ENCODE results near the gene FLYWCH1. TPM values are rescaled to one million over a fixed set of nuclear protein-coding genes. Genes with fewer than 3 reads are reported as not detected.

The FLYWCH1 gene
- total and polyA plus RNA-seq, 2 experiments from 2014 or later: 16.0 to 44.7 TPM

DNA sequence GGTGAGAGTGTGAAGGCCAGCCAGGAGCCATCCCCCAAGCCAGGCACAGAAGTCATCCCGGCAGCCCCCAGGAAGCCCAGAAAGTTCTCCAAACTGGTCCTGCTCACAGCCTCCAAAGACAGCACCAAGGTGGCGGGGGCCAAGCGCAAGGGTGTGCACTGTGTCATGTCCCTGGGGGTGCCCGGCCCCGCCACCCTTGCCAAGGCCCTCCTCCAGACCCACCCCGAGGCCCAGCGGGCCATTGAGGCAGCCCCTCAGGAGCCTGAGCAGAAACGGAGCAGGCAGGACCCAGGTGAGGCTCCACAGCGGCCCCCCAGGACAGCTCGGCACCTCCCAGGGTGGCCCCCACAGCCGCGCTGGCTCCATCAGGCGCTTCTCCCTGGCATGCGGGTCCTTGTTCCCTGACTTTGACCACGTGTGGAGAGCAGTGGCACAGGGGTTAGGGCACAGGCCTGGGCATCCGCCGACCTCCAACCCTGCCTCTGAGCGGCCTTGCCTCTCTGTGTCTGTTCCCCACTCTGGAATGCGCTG is 15.2 kb upstream of the FLYWCH1 start:
- no peak overlapping the region for H3K9ac ChIP-seq
- in situ Hi-C loops (cut with MboI): no loop called here
- no peaks in the 10 kb centered on the region for H4K20me1 ChIP-seq (ENCODE audit: insufficient read depth)
- H3K36me3 ChIP-seq (ENCODE audit: low read depth): no peaks in the 10 kb centered on the region
- H3K4me2 ChIP-seq (ENCODE audit: unreplicated experiment): no peak overlapping the region
- no peak overlapping the region for H2AFZ ChIP-seq
- no peaks in the 10 kb centered on the region for H3K9me2 ChIP-seq (ENCODE audit: insufficient read depth)
- H3K27ac ChIP-seq: no peak overlapping the region
- WGBS, 2 experiments (ENCODE audit: low coverage in 1 of 2, low lambda C conversion rate in 2 of 2, missing lambda C conversion rate in 2 of 2): 97 to 99% methylated on average over 11 to 19 of the region's 19 CpGs
- H3K27me3 ChIP-seq (replicated peaks; ENCODE audit: insufficient read depth): no peaks in the 10 kb centered on the region
- DNase-seq: no peak
- no peaks in the 10 kb centered on the region for H3F3A ChIP-seq (ENCODE audit: insufficient read depth)
- H3K4me1 ChIP-seq (ENCODE audit: insufficient read depth): peaks cover 5% of the 10 kb centered on the region
- H3K9me3 ChIP-seq (ENCODE audit: low read depth): no peaks in the 10 kb centered on the region
- H3K4me3 ChIP-seq: no peak overlapping the region
- TF ChIP-seq EZH2 (IDR thresholded peaks at IDR 0.05; ENCODE audit: insufficient read depth, poor library complexity, severe bottlenecking): no peak
- no peak for TF ChIP-seq EZH2phosphoT487 (IDR thresholded peaks at IDR 0.05; ENCODE audit: insufficient read depth, low read depth)
- peaks cover 19% of the 10 kb centered on the region for H3K79me2 ChIP-seq (ENCODE audit: insufficient read depth)

DNA sequence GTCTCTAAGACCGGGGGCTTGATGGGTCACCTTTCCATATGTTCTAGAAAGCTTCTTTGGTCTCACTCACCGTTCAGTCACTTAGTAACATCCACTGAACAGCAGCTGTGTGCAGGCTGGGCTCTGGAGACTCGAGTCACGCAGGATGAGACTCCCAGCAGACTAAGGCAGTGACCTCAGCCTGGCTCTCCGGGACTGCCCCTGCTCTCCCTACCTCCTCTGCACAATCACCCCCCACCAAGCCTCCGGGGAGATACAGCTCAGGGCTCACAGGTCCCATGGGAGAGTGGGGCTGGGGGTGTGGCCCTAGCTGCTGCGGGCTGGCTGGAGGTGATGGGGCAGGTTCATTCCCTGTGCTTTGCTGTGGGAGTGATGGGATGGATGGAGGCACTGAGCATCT is 14.6 kb upstream of the FLYWCH1 start:
- peaks cover 5% of the 10 kb centered on the region for H3K4me1 ChIP-seq (ENCODE audit: insufficient read depth)
- DNase-seq: peak; percentile 51

DNA sequence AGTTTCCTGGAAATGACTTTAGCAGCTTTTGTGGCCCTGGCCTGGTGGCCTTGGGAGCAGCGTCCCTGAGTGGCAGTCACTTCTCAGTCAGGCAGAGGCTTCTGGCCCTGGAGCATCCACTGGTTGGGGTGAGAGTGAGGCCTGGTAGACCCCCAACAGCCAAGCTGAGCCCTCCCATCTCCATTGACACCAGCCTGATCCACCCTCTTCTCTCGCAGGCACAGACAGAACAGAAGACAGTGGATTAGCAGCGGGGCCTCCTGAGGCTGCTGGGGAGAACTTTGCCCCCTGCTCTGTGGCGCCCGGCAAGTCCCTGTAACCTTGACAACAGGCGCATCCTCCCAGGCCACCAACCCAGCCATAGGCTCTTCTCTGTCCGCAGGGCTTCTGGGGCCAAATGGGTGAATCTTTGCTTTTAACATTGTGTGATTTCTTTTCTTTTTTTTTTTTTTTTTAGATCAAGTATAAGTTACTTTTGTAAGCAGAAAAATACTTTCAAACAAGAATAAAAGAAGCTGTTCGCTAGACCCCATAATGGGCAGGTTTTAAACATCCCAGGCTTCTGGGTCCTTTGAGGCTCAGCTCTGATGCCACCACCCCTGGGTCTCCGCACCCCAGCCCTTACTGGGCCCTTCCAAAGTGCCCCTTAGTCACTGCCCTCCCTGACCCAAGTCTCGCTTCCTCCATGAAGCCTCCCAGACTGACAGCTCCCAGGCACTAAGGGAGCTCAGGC is 12.7 kb upstream of the FLYWCH1 start:
- no peak for TF ChIP-seq EZH2phosphoT487 (IDR thresholded peaks at IDR 0.05; ENCODE audit: insufficient read depth, low read depth)
- TF ChIP-seq EZH2 (IDR thresholded peaks at IDR 0.05; ENCODE audit: insufficient read depth, poor library complexity, severe bottlenecking): no peak
- H3F3A ChIP-seq (ENCODE audit: insufficient read depth): peaks cover 9% of the 10 kb centered on the region
- no peak overlapping the region for H3K9ac ChIP-seq
- no peak overlapping the region for H2AFZ ChIP-seq
- no peaks in the 10 kb centered on the region for H4K20me1 ChIP-seq (ENCODE audit: insufficient read depth)
- DNase-seq: no peak
- no peaks in the 10 kb centered on the region for H3K36me3 ChIP-seq (ENCODE audit: low read depth)
- H3K79me2 ChIP-seq (ENCODE audit: insufficient read depth): 0 out of 2 replicates have a peak, but pooled peaks cover 2% of the 10 kb centered on the region
- H3K27me3 ChIP-seq (replicated peaks; ENCODE audit: insufficient read depth): no peaks in the 10 kb centered on the region
- H3K4me1 ChIP-seq (ENCODE audit: insufficient read depth): peaks cover 8% of the 10 kb centered on the region
- H3K9me2 ChIP-seq (ENCODE audit: insufficient read depth): no peaks in the 10 kb centered on the region
- no peaks in the 10 kb centered on the region for H3K9me3 ChIP-seq (ENCODE audit: low read depth)
- in situ Hi-C loops (cut with MboI): no loop called here
- H3K27ac ChIP-seq: no peak overlapping the region
- H3K4me3 ChIP-seq: no peak overlapping the region
- 90% methylated on average over 10 of the region's 10 CpGs for WGBS, 2 experiments (ENCODE audit: low coverage in 1 of 2, low lambda C conversion rate in 2 of 2, missing lambda C conversion rate in 2 of 2)
- no peak overlapping the region for H3K4me2 ChIP-seq (ENCODE audit: unreplicated experiment)

More for the DNA sequence above, 14.6 kb upstream of the FLYWCH1 start:
- H4K20me1 ChIP-seq (ENCODE audit: insufficient read depth): no peaks in the 10 kb centered on the region
- H3F3A ChIP-seq (ENCODE audit: insufficient read depth): no peaks in the 10 kb centered on the region
- H3K79me2 ChIP-seq (ENCODE audit: insufficient read depth): peaks cover 19% of the 10 kb centered on the region
- no peaks in the 10 kb centered on the region for H3K27me3 ChIP-seq (replicated peaks; ENCODE audit: insufficient read depth)
- H3K9me2 ChIP-seq (ENCODE audit: insufficient read depth): no peaks in the 10 kb centered on the region
- in situ Hi-C loops (cut with MboI): no loop called here
- H2AFZ ChIP-seq: no peak overlapping the region
- H3K4me2 ChIP-seq (ENCODE audit: unreplicated experiment): no peak overlapping the region
- TF ChIP-seq EZH2 (IDR thresholded peaks at IDR 0.05; ENCODE audit: insufficient read depth, poor library complexity, severe bottlenecking): no peak
- TF ChIP-seq EZH2phosphoT487 (IDR thresholded peaks at IDR 0.05; ENCODE audit: insufficient read depth, low read depth): no peak
- 48 to 55% methylated on average over 7 of the region's 7 CpGs for WGBS, 2 experiments (ENCODE audit: low coverage in 1 of 2, low lambda C conversion rate in 2 of 2, missing lambda C conversion rate in 2 of 2)
- no peak overlapping the region for H3K27ac ChIP-seq
- no peaks in the 10 kb centered on the region for H3K9me3 ChIP-seq (ENCODE audit: low read depth)
- no peaks in the 10 kb centered on the region for H3K36me3 ChIP-seq (ENCODE audit: low read depth)
- H3K9ac ChIP-seq: no peak overlapping the region
- no peak overlapping the region for H3K4me3 ChIP-seq

DNA sequence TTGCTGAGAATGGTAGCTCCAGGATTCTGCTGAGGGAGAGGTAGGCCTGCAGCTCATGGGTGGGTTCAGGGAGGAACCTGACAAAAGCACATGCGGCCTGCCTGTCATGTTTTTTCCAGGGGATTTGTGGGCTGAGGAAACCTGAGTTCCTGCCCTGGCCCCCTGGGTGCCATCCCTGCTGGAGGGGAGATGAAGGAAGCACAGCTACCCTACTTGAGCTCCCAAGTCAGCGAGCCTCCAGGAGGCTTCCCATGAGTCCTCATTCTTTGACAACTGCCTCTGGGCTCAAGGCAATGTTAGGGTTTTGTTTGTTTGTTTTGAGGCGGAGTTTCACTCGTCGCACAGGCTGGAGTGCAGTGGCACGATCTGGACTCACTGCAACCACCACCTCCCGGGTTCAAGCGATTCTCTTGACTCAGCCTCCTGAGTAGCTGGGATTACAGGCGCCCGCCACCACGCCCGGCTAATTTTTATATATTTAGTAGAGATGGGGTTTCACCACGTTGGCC is 12.1 kb upstream of the FLYWCH1 start:
- Histone ChIP-seq H3K4me3 (no peak overlapping the region), H3K9ac (no peak overlapping the region), H3K4me1 (ENCODE audit: insufficient read depth) (peaks cover 8% of the 10 kb centered on the region), H4K20me1 (ENCODE audit: insufficient read depth) (no peaks in the 10 kb centered on the region), H3K36me3 (ENCODE audit: low read depth) (no peaks in the 10 kb centered on the region), H3K27me3 (replicated peaks; ENCODE audit: insufficient read depth) (no peaks in the 10 kb centered on the region), H3K9me2 (ENCODE audit: insufficient read depth) (no peaks in the 10 kb centered on the region), H2AFZ (no peak overlapping the region), H3F3A (ENCODE audit: insufficient read depth) (peaks cover 9% of the 10 kb centered on the region), H3K9me3 (ENCODE audit: low read depth) (no peaks in the 10 kb centered on the region), H3K79me2 (ENCODE audit: insufficient read depth) (no peaks in the 10 kb centered on the region), H3K27ac (no peak overlapping the region), H3K4me2 (ENCODE audit: unreplicated experiment) (no peak overlapping the region)
- in situ Hi-C loops (cut with MboI): no loop called here
- 97% methylated on average over 13 of the region's 13 CpGs for WGBS, 2 experiments (ENCODE audit: low coverage in 1 of 2, low lambda C conversion rate in 2 of 2, missing lambda C conversion rate in 2 of 2)
- TF ChIP-seq EZH2phosphoT487 (IDR thresholded peaks at IDR 0.05; ENCODE audit: insufficient read depth, low read depth) (no peak), EZH2 (IDR thresholded peaks at IDR 0.05; ENCODE audit: insufficient read depth, poor library complexity, severe bottlenecking) (no peak)
- no peak for DNase-seq

Data from GM23248 (cell line).